GM19467 (cell line): ENCODE data around the gene GCNA.
"Not testable (repeated sequence)": the region's sequence is repeated elsewhere in the genome, so short reads cannot be mapped to it uniquely, and the experiment has no call there.

ENCODE experiments used
- ATAC-seq: cut with Tn5 transposase; IDR thresholded peaks from one replicate; pipeline ENCODE4 v1.9.1; 2021; ENCODE audit warnings: mild to moderate bottlenecking, moderate library complexity; ENCODE audit not compliant: unreplicated experiment

Gene GCNA

DNA sequence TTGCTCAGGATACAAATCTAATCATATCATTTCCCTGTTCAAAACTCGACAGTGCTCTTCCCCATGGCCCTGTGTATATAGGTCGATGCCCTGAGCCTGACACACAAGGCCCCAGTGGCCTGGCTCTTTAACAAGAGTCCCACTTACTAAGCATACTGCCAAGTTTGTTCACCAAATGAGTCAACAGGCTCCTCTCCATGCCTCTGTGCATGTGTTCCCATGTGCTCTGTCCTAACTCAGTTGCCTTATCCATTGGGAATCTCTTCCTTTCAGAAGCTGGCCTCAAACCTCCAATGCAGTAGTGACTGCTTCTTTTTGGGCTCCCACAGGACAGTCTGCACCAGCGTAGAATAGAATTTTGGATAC is 59.0 kb downstream of the GCNA start:
- ATAC-seq, result no peak

- no peak for ATAC-seq
Observed at GRCh38 chrX:71637848-71638247, 59.6 kb downstream of the GCNA start.

- no peak for ATAC-seq
Observed at GRCh38 chrX:71638409-71638808, 60.2 kb downstream of the GCNA start.

GRCh38 chrX:71640002-71640401 is 61.8 kb downstream of the GCNA start:
- no peak for ATAC-seq

DNA sequence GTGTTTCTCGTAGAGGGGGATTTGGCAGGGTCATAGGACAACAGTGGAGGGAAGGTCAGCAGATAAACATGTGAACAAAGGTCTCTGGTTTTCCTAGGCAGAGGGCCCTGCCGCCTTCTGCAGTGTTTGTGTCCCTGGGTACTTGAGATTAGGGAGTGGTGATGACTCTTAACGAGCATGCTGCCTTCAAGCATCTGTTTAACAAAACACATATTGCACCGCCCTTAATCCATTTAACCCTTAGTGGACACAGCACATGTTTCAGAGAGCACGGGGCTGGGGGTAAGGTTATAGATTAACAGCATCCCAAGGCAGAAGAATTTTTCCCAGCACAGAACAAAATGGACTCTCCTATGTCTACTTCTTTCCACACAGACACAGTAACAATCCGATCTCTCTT is 66.2 kb downstream of the GCNA start:
- not testable (repeated sequence) for ATAC-seq

- peak; percentile 73 for ATAC-seq
Observed at GRCh38 chrX:71650333-71650969, 72.2 kb downstream of the GCNA start.

- no peak for ATAC-seq
Observed at GRCh38 chrX:71652405-71652804, 74.2 kb downstream of the GCNA start.

- no peak for ATAC-seq
Observed at GRCh38 chrX:71653344-71653743, 75.1 kb downstream of the GCNA start.

- ATAC-seq, result no peak
Observed at GRCh38 chrX:71657267-71657666, 79.0 kb downstream of the GCNA start.

DNA sequence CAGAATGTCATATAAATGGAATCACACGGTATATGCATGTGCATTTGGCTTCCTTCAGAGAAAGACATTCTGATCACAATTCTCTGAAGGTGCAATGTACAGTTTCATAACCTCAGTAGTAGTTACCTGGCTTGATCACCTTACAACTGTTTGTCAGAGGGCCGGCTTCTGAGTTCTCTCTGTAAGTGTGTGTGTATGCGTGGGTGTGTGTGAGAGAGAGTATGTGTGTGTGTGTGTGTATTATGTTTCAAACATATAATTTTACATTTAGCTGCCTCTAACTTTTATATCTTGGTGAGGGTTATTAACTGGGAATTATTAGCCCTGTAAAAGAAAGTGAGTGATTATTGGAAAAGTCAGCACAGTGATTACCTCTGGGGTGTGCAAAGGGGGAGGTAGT is 81.1 kb downstream of the GCNA start:
- no peak for ATAC-seq

- ATAC-seq, result no peak
Observed at GRCh38 chrX:71659959-71660358, 81.7 kb downstream of the GCNA start.

- ATAC-seq, result no peak
Observed at GRCh38 chrX:71660562-71661416, 82.6 kb downstream of the GCNA start.

DNA sequence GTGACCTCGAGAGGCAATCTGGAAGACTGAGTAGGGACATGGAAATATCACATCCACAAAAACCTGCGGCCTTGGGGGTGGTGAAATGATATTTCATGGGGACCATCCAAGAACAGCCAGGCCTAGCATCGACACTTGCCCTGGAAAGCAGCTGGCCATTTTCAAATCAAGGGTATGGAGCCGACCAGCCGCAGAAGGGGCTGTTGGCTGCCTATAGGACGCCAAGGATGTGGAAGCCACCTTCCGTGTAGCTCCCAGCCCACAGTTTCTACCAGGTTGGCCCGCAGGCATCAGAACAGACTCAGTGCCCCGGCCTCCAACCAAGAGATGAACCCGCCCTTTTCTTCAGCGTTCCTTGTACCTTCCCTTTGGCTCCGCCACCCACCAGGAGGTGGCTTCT is 83.7 kb downstream of the GCNA start:
- ATAC-seq, result no peak

GRCh38 chrX:71662654-71663053 is 84.4 kb downstream of the GCNA start:
- ATAC-seq, result not testable (repeated sequence)
